HG02884 (cell line): ENCODE results near the gene RANBP9.

ENCODE experiments used
- ATAC-seq: cut with Tn5 transposase; IDR thresholded peaks from one replicate; pipeline ENCODE4 v1.9.1; 2021; ENCODE audit warnings: mild to moderate bottlenecking, moderate library complexity; ENCODE audit not compliant: unreplicated experiment

RANBP9 gene

GRCh38 chr6:13679996-13680395 is 31.6 kb downstream of the RANBP9 start:
- no peak for ATAC-seq

GRCh38 chr6:13678255-13678983 is 33.2 kb downstream of the RANBP9 start:
- ATAC-seq: no peak

DNA sequence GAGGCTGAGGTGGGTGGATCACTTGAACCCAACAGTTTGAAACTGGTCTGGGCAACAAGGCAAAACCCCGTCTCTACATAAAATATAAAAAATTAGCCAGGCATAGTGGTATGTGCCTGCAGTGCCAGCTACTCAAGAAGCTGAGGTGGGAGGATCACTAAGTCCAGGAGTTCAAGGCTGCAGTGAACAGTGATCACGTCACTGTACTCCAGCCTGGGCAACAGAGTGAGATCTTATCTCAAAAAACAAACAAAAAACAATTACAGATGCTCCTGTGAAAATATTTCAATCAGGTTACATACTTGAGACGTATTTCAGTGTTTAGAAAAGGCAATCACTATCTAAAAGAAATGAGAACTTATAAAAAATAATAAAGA is 33.8 kb downstream of the RANBP9 start:
- ATAC-seq: no peak

- no peak for ATAC-seq
These were observed 35.0 kb downstream of the RANBP9 start for GRCh38 chr6:13676551-13677156.

GRCh38 chr6:13674533-13675190 is 37.0 kb downstream of the RANBP9 start:
- ATAC-seq: no peak

GRCh38 chr6:13673825-13674444 is 37.7 kb downstream of the RANBP9 start:
- ATAC-seq: no peak

DNA sequence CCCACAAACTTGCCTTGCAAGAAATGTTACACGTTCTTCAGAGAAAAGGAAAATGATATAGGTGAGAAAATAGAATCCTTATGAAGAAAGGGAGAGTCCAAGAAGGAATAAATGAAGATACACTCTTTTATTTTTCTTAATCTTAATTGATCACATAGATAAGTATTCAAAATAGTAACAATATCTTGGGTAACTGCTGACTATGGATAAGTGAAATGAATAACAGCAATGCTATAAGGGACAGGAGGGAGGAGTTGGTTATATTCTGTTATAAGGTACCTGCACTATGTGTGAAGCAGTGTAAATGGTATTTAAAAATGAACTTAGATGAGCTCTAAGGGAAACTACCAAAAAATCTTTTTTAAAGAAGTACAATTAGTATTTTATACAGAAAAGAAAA is 38.3 kb downstream of the RANBP9 start:
- ATAC-seq: no peak

DNA sequence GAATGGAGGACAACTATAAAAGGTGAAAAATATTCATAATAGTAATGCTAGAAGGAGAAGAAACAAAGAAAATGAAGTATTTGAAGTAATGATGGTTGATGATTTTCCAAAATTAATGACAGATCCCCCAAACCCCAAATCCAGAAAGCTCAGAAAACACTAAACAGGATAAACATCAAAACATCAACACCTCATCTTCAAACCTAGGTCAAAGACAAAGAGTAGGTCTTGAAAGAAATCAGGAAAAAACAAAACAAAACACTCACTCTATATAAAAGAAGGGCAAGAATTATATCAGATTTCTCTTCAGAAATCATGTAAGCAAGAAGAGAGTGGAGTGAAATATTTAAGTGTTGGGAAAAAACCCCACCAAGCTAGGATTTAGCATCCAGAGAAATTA is 38.7 kb downstream of the RANBP9 start:
- ATAC-seq: no peak

DNA sequence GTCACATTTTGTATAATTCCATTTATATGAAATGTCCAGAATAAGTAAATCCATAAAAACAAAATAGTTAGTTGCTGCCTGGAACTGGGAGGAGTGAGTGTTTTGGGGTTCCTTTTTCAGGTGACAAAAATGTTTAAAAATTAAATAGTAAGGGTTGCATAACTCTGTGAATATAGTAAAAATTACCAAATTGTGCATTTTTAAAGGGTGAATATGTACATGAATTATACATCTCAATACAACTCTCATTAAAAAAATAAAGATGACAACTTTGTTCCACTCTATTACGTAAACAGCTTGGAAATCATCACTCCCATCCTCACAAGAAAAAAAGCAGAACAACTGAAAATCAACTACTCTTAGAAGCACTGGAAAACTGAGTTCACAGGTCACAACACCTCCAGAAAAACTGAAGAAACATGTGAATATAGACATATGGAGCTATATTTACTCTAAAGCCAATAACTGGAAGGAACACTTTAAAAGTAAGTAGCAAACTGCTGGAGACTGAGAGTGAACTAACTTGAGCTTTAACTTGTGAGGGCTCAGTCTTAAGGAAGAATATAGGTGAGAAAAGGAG is 40.0 kb downstream of the RANBP9 start:
- no peak for ATAC-seq

GRCh38 chr6:13669476-13669875 is 42.2 kb downstream of the RANBP9 start:
- ATAC-seq: no peak

GRCh38 chr6:13668291-13668928 is 43.2 kb downstream of the RANBP9 start:
- no peak for ATAC-seq

- no peak for ATAC-seq
These were observed 44.0 kb downstream of the RANBP9 start for GRCh38 chr6:13667655-13668054.

DNA sequence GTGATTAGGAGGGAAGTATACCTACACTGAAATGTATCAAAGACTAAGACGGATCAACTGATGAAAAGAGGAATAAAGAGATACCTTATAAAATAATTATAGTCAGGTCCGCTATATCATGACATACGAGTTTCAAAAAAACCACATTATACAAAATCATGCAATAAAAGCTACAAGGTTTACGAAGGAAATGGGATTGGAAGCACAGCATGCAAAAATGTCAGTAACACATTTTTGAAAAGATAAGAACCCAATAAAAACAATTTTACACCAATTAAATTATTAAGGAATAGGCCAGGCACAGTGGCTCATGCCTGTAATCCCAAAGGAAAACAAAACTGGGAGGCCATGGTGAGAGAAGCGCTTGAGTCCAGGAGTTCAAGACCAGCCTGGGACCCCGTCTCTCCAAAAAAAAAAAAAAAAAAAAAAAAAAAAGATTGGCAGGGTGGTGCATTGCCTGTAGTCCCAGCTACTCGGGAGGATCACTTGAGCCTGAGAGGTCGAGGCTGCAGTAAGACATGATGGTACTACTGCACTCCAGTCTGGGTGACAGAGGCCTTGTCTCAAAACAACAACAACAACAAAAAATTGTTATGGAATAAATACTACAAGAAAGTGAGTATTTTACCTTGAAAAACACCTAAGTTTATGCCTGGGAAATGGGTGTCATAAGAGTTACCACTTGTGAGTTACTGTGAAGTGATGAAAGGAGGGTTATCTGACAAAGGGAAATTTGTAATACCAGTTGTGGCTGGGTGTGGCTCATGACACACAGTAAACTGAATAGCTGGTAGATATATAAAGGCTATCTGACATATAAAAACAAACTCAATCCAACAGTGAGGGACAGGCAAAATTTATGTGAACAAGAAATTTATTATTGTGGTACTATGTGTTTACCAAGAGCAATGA is 45.2 kb downstream of the RANBP9 start:
- no peak for ATAC-seq

DNA sequence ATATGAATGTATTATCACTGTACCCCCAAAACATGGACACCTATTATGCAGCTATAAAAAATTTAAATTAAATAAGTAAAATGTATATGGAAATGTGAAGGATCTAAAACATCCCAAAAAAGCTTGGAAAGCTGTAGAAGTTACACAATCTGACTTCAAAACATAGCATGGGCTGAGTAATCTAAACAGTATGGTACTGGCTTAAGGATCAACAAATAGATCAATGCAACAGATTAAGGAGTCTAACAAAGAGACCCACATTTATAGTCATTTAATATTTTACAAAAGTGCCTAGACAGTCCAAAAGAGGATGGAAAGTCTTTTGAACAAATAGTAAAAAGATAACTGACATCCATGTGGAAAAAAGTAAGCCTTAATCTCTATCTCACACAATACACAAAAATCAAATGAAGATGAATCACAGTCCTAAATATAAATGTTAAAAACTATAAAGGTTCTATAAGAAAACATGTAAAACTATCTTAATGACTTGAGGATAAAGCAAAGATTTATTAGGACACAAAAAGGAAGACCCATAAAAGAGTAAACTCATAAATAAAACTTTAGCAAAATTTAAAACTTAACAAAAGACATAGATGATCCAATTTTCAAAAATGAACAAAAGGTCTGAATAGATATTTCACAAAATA is 46.8 kb downstream of the RANBP9 start:
- no peak for ATAC-seq

DNA sequence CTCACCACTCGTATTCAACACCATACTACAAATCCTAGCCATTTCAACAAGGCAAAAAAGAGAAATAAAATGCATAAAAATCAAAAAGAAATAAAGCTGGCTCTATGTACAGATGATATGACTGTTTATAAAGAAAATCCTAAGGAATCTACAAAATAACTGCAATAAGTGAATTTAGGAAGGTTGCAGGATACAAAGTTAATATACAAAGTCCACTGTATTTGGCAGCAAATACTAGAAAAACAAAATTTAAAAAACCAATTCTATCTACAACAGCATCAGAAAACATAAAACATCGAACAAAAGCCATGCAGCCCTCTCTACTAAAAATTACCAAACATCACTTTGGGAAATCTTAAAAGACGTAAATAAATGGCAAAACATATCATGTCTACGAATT is 47.6 kb downstream of the RANBP9 start:
- ATAC-seq: no peak

GRCh38 chr6:13662651-13663334 is 48.8 kb downstream of the RANBP9 start:
- ATAC-seq: no peak

GRCh38 chr6:13661647-13662046 is 50.0 kb downstream of the RANBP9 start:
- no peak for ATAC-seq

DNA sequence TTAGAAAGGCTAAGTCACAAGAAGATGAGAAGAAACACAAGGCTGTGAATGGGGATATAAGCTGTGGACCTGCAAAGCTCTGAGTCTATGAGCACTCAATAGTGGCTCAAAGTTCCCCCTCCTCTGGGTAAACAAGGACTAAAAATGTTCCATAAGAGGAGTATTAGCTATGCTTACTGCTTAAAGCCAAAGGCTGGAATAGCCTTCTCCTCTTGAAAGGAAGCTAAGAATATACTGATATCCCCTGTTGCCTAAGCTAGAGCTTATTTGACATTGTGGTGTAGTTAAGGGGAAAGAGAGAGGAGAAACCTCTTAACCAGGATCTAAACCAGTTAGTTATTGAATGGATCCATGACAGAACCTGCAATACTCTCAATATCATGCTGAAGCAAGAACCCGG is 50.7 kb downstream of the RANBP9 start:
- no peak for ATAC-seq

DNA sequence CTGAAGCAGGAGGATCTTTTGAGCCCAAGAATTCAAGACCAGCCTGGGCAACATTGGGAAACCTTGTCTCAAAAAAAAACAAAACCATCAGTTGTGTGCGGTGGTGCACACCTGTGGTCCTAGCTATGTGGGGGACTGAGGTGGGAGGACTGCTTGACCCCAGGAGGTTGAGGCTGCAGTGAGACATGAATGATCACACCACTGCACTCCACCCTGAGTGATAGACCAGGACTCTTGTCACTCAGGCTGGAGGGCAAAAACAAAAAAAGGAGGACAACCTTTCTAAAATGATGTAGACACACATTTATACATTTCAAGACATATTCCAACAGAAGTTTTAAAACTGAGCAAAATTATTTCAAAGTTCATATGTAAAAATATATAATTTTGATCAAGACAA is 51.4 kb downstream of the RANBP9 start:
- no peak for ATAC-seq
